SJSA1 (cell line): Measurements from ENCODE around the gene PTGIS. TPM values are rescaled to one million over a fixed set of nuclear protein-coding genes. Genes with fewer than 3 reads are reported as not detected.

Experiments used
- DNase-seq, 2 experiments: peaks; one replicate each; pipeline ENCODE4 v3.0.0-alpha.2; 2015 to 2020; ENCODE audit warnings: low spot score in 2 of 2, low read depth in 1 of 2
- H3K27ac ChIP-seq: fragments of 250-450 bp; sonication (Bioruptor Pico); 2 replicates; pipeline ENCODE4 v1.5.1; 2020; ENCODE audit warnings: mild to moderate bottlenecking, moderate library complexity
- H3K27me3 ChIP-seq: fragments of 250-450 bp; sonication (Bioruptor Pico); replicated peaks from 2 replicates; pipeline ENCODE4 v1.5.1; 2020; ENCODE audit warnings: mild to moderate bottlenecking, moderate library complexity
- H3K36me3 ChIP-seq: fragments of 250-450 bp; sonication (Bioruptor Pico); 2 replicates; pipeline ENCODE4 v1.5.1; 2020; ENCODE audit warnings: mild to moderate bottlenecking
- H3K4me1 ChIP-seq: fragments of 250-450 bp; sonication (Bioruptor Pico); replicated peaks from 2 replicates; pipeline ENCODE4 v1.6.1; 2021; ENCODE audit warnings: mild to moderate bottlenecking
- H3K4me3 ChIP-seq: fragments of 250-450 bp; sonication (Bioruptor Pico); 2 replicates; pipeline ENCODE4 v1.5.1; 2020; ENCODE audit warnings: mild to moderate bottlenecking
- H3K9me3 ChIP-seq: fragments of 250-450 bp; sonication (Bioruptor Pico); replicated peaks from 2 replicates; pipeline ENCODE4 v1.5.1; 2020; ENCODE audit warnings: mild to moderate bottlenecking
- total RNA-seq: library from RNA; depleted of rRNA; stranded (reverse); fragments of >200 nt; shearing (Covaris generic); gene quantifications from 2 replicates; pipeline ENCODE4 v1.2.3, GENCODE V29; 2014

The PTGIS gene
- total RNA-seq, 1 experiment from 2014 or later = not detected

GRCh38 chr20:49563015-49563980, 4.6 kb downstream of the PTGIS start:
- H3K4me1 ChIP-seq = peaks cover 13% of the 10 kb centered on the region
- DNase-seq = no peak
- no peak overlapping the region for H3K4me3 ChIP-seq
- 0 out of 2 replicates have a peak, but pooled peaks cover 2% of the 10 kb centered on the region for H3K27me3 ChIP-seq
- no peaks in the 10 kb centered on the region for H3K36me3 ChIP-seq
- no peaks in the 10 kb centered on the region for H3K9me3 ChIP-seq
- no peak overlapping the region for H3K27ac ChIP-seq

DNA sequence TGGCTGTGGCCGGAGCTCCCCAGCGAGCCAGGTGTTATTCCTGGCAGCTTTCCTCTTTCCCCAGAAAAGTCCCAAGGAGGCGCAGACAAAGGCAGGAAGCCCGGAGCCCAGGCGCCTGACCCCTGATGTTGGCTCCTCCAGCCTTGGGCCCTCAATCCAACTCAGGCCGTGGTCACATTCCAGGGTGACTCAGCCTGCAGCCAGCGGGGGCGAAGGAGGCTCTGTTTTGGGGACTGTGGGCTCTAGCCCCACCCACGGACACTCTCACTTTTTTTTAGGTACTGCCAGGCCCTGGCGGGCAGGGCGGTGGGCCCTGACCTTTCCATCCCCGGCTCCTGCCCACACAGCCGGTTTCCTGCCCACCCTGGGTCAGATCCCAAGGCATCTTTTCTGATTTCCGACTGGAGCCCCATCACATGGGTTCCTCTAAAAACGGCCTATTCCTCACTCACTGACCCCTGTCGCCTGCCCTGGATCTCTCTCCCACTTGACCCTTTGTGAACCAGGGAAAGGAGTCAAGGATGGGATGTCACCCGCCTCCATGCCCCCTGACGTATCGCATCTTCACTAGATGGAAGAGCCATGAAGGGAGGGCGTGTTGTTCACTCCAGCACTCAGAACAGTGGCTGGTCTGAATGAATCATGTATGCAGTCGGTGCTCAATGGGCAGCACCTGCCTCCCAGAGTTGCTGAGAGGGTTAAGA, 5.5 kb downstream of the PTGIS start:
- peaks cover 2% of the 10 kb centered on the region; the same call in 1 of the 2 replicates for H3K27me3 ChIP-seq
- no peaks in the 10 kb centered on the region for H3K36me3 ChIP-seq
- peak; percentile 71 to 86 for DNase-seq
- no peak overlapping the region for H3K27ac ChIP-seq
- H3K4me1 ChIP-seq = peaks cover 16% of the 10 kb centered on the region
- no peak overlapping the region for H3K4me3 ChIP-seq
- no peaks in the 10 kb centered on the region for H3K9me3 ChIP-seq

GRCh38 chr20:49561806-49562205, 6.1 kb downstream of the PTGIS start:
- no peak overlapping the region for H3K4me3 ChIP-seq
- H3K27me3 ChIP-seq = peaks cover 2% of the 10 kb centered on the region; the same call in 1 of the 2 replicates
- peaks cover 16% of the 10 kb centered on the region for H3K4me1 ChIP-seq
- H3K9me3 ChIP-seq = no peaks in the 10 kb centered on the region
- H3K27ac ChIP-seq = no peak overlapping the region
- H3K36me3 ChIP-seq = no peaks in the 10 kb centered on the region
- no peak for DNase-seq

DNA sequence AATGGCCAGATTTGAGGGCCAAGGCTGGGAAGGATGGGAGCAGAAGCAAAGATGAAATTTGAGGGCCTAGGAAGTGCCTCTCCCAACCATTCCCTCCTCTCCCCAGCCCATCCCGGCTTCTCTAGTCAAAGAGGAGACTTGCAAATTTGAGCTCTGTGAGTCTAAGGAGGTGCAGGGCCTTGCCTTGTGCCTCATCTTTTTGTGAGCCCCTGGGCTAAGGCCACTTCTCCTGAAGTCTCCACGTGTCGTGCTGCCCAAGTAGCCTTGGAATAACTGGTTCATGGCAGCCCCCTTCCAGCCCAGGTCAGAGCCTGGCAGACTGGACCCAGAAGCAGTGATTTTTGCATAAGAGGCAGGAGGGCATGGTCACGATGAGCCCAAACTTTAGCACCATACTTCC, 6.7 kb downstream of the PTGIS start:
- H3K4me3 ChIP-seq = no peak overlapping the region
- H3K36me3 ChIP-seq = no peaks in the 10 kb centered on the region
- DNase-seq = no peak
- H3K27me3 ChIP-seq = peaks cover 2% of the 10 kb centered on the region
- no peak overlapping the region for H3K27ac ChIP-seq
- H3K9me3 ChIP-seq = no peaks in the 10 kb centered on the region
- H3K4me1 ChIP-seq = peaks cover 16% of the 10 kb centered on the region

DNA sequence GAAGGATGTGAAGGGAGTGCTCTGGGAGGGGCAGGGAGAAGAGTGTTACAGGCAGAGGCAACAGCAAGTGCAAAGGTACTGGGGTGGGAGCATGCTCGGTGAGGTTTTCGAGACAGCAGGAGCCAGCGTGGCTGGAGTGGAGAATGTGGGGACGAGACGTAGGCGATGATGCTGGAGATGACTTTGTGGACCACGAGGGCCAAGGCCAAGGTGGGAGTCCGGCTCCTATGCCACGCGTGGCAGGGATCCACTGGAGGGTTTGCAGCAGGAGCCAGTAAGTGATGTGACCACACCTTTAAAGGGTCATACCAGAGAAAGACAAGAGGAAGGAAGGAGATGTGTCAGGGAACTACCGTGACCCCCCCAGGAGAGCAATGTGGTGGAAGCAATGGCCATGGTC, 7.3 kb downstream of the PTGIS start:
- Histone ChIP-seq H3K27me3 (peaks cover 8% of the 10 kb centered on the region), H3K4me3 (no peak overlapping the region), H3K27ac (no peak overlapping the region), H3K36me3 (no peaks in the 10 kb centered on the region), H3K9me3 (no peaks in the 10 kb centered on the region), H3K4me1 (peaks cover 16% of the 10 kb centered on the region)
- no peak for DNase-seq

- Histone ChIP-seq H3K27ac (no peak overlapping the region), H3K9me3 (no peaks in the 10 kb centered on the region), H3K27me3 (peaks cover 12% of the 10 kb centered on the region), H3K4me1 (peaks cover 16% of the 10 kb centered on the region), H3K4me3 (no peak overlapping the region), H3K36me3 (no peaks in the 10 kb centered on the region)
- no peak for DNase-seq
These were observed 7.8 kb downstream of the PTGIS start for GRCh38 chr20:49560186-49560585.

DNA sequence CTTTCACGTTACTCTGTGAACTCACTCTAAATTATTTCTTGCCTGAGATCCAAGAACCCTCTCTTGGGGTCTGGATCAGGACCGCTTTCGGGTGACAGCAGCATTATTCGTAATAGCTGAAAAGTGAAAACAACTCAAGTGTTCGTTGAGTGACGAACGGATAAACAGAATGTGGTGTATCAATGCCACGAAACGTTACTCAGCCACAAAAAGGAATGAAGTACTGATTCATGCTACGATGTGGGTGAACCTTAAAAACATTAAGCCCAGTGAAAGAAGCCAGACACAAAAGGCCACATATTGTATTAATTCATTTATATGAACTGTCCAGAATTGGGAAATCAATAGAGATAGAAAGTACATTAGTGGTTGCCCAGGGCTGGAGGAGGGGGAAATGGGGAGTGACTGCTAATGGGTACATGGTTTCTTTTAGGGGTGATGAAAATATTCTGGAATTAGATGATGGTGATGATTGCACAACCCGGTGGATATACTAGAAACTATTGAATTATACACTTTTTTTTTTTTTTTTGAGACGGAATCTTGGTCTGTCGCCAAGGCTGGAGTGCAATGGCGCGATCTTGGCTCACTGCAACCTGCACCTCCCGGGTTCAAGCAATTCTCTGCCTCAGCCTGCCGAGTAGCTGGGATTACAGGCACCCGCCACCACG, 8.4 kb downstream of the PTGIS start:
- Histone ChIP-seq H3K9me3 (no peaks in the 10 kb centered on the region), H3K27me3 (peaks cover 15% of the 10 kb centered on the region), H3K4me1 (peaks cover 16% of the 10 kb centered on the region), H3K4me3 (no peak overlapping the region), H3K27ac (no peak overlapping the region), H3K36me3 (no peaks in the 10 kb centered on the region)
- DNase-seq = no peak

- H3K36me3 ChIP-seq = no peaks in the 10 kb centered on the region
- no peaks in the 10 kb centered on the region for H3K9me3 ChIP-seq
- no peak overlapping the region for H3K27ac ChIP-seq
- H3K27me3 ChIP-seq = peaks cover 19% of the 10 kb centered on the region
- H3K4me1 ChIP-seq = peaks cover 16% of the 10 kb centered on the region
- DNase-seq = no peak
- no peak overlapping the region for H3K4me3 ChIP-seq
These were observed 9.1 kb downstream of the PTGIS start for GRCh38 chr20:49558826-49559225.

- Histone ChIP-seq H3K4me1 (peaks cover 14% of the 10 kb centered on the region), H3K27me3 (peaks cover 19% of the 10 kb centered on the region), H3K4me3 (no peak overlapping the region), H3K27ac (no peak overlapping the region), H3K9me3 (no peaks in the 10 kb centered on the region), H3K36me3 (no peaks in the 10 kb centered on the region)
- no peak for DNase-seq
These were observed 10.5 kb downstream of the PTGIS start for GRCh38 chr20:49557449-49557848.

DNA sequence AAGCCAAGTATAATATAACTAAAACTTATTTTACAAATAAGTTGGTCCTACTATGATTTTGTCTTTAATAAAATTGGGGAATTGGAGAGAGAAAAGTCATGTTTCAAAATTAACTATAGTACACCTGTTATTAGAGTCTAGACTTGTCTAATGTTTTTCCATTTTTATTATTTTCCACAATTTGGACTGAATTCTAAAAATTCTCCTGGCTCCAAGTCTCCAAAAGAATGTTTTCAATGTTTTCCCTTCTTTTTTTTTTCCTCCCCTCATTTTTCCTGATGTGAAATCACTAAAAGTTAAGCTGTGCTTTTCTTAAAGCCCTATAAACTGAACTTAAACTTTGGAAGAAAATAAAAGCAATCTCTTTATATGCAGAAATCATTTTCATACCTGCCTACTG, 11.3 kb downstream of the PTGIS start:
- Histone ChIP-seq H3K9me3 (no peaks in the 10 kb centered on the region), H3K4me3 (no peak overlapping the region), H3K36me3 (no peaks in the 10 kb centered on the region), H3K27me3 (peaks cover 19% of the 10 kb centered on the region), H3K4me1 (peaks cover 5% of the 10 kb centered on the region), H3K27ac (no peak overlapping the region)
- DNase-seq = no peak

DNA sequence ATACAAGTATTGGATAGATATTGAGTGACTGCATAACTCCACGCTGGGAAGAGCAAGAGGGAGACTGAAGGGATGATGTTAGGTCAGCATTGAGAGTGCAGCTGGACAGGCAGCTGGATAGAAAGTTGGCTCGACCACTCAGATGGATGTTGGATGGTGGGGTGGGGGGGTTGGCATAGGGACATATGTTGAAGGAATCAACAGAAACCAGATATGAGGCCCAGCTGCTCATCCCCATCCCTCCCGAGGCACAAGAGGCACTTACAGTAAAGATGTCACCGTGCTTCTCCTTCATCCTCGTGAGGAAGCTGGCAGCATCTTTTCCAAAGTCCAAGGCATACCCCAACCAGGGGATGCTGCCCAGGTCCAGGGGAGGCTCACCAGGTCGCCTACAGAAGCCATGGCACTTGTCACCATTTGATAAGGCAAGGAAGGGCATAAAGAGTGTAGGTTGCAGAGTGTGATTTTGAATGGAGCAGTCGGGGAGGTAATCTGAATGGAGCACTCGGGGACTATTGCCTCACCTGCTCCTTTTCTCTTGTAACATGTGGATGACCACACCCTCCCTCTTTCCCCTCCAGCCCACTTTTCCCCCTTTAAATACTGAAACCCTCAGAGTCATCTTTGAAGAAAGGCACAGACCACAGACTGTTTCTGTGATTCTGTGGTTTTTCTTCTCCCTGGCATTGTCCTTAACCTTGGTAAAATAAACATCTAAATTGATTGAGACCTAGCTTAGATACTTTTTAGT, 18.0 kb downstream of the PTGIS start:
- Histone ChIP-seq H3K27ac (no peak overlapping the region), H3K36me3 (no peaks in the 10 kb centered on the region)

DNA sequence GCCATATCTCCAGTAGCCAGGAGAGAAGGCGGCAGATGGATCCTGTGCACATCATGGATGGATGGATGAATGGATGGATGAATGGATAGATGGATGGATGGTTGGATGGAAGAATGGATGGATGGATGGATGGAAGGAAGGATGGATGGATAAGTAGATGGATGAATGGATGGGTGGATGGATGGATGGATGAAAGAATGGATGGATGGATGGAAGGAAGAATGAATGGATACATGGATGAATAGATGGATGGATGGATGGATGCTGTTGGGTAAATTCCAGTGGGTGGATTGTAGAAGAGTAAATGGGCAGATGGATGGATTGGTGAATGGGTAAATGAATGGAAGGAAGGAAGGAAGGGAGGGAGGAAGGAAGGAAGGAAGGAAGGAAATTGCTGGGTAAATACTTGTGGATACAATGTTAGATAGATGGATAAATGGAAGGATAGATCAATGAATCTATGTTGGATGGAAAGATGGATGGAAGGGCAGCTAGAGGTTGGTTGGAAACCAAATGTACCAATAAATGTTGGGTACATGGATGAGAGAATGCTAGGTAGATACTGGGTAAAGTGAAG, 19.5 kb downstream of the PTGIS start:
- Histone ChIP-seq H3K27ac (no peak overlapping the region), H3K4me3 (no peak overlapping the region), H3K4me1 (peaks cover 10% of the 10 kb centered on the region), H3K9me3 (peaks cover 3% of the 10 kb centered on the region; the same call in 1 of the 2 replicates), H3K27me3 (no peaks in the 10 kb centered on the region), H3K36me3 (no peaks in the 10 kb centered on the region)
- DNase-seq = peak in 1 of 2 experiments; percentile 3

More for the DNA sequence above, 18.0 kb downstream of the PTGIS start:
- peak; percentile 16 to 40 for DNase-seq
- Histone ChIP-seq H3K4me1 (peaks cover 10% of the 10 kb centered on the region), H3K4me3 (no peak overlapping the region), H3K9me3 (peaks cover 3% of the 10 kb centered on the region; the same call in 1 of the 2 replicates), H3K27me3 (0 out of 2 replicates have a peak, but pooled peaks cover 7% of the 10 kb centered on the region)

GRCh38 chr20:49545572-49545971, 22.4 kb downstream of the PTGIS start:
- H3K36me3 ChIP-seq = no peaks in the 10 kb centered on the region

More at GRCh38 chr20:49545572-49545971, 22.4 kb downstream of the PTGIS start:
- no peak overlapping the region for H3K4me3 ChIP-seq
- no peak overlapping the region for H3K27ac ChIP-seq
- peak in 1 of 2 experiments; percentile 20 for DNase-seq
- H3K4me1 ChIP-seq = peaks cover 7% of the 10 kb centered on the region
- H3K9me3 ChIP-seq = peaks cover 3% of the 10 kb centered on the region; the same call in 1 of the 2 replicates
- no peaks in the 10 kb centered on the region for H3K27me3 ChIP-seq
